Panc1 (cell line): ENCODE data around the gene SEC22A. TPM values are rescaled to one million over a fixed set of nuclear protein-coding genes. Genes with fewer than 3 reads are reported as not detected.

Source experiments
- ATAC-seq: fragments of 200-7000 bp; cut with Tn5 transposase; 2 replicates; pipeline ENCODE4 v1.9.1; 2020; ENCODE audit warnings: mild to moderate bottlenecking, moderate library complexity
- BruUV-seq: library from RNA; stranded (reverse); fragments of 400-500 nt; replicated peaks from 2 replicates; lab custom pipeline; 2021; lab: Mats Ljungman, UMichigan
- CTCF ChIA-PET: fragments of 300-600 bp; sonication (Branson Sonifier 250); formaldehyde crosslinking; loops from one replicate; lab custom pipeline; 2022; ENCODE audit warnings: antibody characterized with exemption; lab: Charles Lee
- POLR2A ChIA-PET: fragments of 300-600 bp; sonication (Branson Sonifier 250); formaldehyde crosslinking; loops from one replicate; lab custom pipeline; 2022; ENCODE audit warnings: antibody characterized with exemption; lab: Charles Lee
- DNase-seq: peaks from one replicate; pipeline ENCODE4 v3.0.0-alpha.2; 2010; ENCODE audit warnings: low read depth, low spot score
- H3K27ac ChIP-seq: 2 replicates; pipeline ENCODE4 v1.5.1; 2011; ENCODE audit warnings: mild to moderate bottlenecking, low read length, inconsistent platforms
- H3K27me3 ChIP-seq: fragments of 200-500 bp; sonication (Bioruptor generic); 2 replicates; pipeline ENCODE4 v1.6.0; 2014; ENCODE audit warnings: low read length, inconsistent platforms; ENCODE audit not compliant: control insufficient read depth, insufficient read depth
- H3K36me3 ChIP-seq: fragments of 200-500 bp; sonication (Bioruptor generic); 2 replicates; pipeline ENCODE4 v1.5.1; 2014; ENCODE audit warnings: inconsistent platforms, mild to moderate bottlenecking, low read length, moderate library complexity; ENCODE audit not compliant: control insufficient read depth, insufficient read depth
- H3K4me1 ChIP-seq: 2 replicates; pipeline ENCODE4 v1.5.1; 2011; ENCODE audit warnings: inconsistent platforms, mild to moderate bottlenecking, low read length, moderate library complexity; ENCODE audit not compliant: control insufficient read depth, insufficient read depth
- H3K4me3 ChIP-seq, 2 experiments: 2 replicates each; pipeline ENCODE4 v1.5.1; 2011 to 2012; ENCODE audit warnings: low read depth in 2 of 2, low read length in 2 of 2, mild to moderate bottlenecking in 2 of 2, inconsistent platforms in 1 of 2, moderate library complexity in 1 of 2
- H3K9me3 ChIP-seq: fragments of 200-500 bp; sonication (Bioruptor generic); 2 replicates; pipeline ENCODE4 v1.5.1; 2014; ENCODE audit warnings: low read depth, mild to moderate bottlenecking, inconsistent platforms, low read length, moderate library complexity; ENCODE audit not compliant: control insufficient read depth, insufficient read depth
- POLR2AphosphoS5 ChIP-seq: IDR thresholded peaks from 2 replicates; pipeline ENCODE4 v1.6.1; 2012; ENCODE audit warnings: mild to moderate bottlenecking, low read depth, low read length, moderate library complexity
- SIN3A ChIP-seq: IDR thresholded peaks from 2 replicates; pipeline ENCODE4 v1.6.1; 2012; ENCODE audit warnings: low read depth, mild to moderate bottlenecking, low read length, moderate library complexity, borderline replicate concordance; ENCODE audit not compliant: insufficient read depth
- TCF7L2 ChIP-seq: IDR thresholded peaks from 2 replicates; pipeline ENCODE4 v1.6.1; 2011; ENCODE audit warnings: mild to moderate bottlenecking, low read depth, low read length, inconsistent platforms
- in situ Hi-C: cut with HindIII; loops from 2 replicates; pipeline ENCODE4 v1.10.0; 2016; ENCODE audit warnings: low sequenced_read_pairs, low pct_unique_long_range_greater_than_20kb
- intact Hi-C: fragments of 100-400 bp; cut with micrococcal nuclease; formaldehyde crosslinking; loops from one replicate; pipeline ENCODE4 v1.10.0; 2022; ENCODE audit not compliant: unreplicated experiment
- total RNA-seq: library from RNA; stranded (reverse); gene quantifications from one replicate; pipeline ENCODE4 v1.2.1, GENCODE V29; 2021; ENCODE audit not compliant: unreplicated experiment
- TF ChIP-seq, protein P1 (sequence below), 2 experiments: IDR thresholded peaks; 2 replicates each; pipeline ENCODE4 v1.6.1; 2011 to 2012; ENCODE audit warnings: low read depth in 2 of 2, control low read depth in 1 of 2, low read length in 1 of 2, mild to moderate bottlenecking in 1 of 2, moderate library complexity in 1 of 2; ENCODE audit not compliant: insufficient read depth in 1 of 2
- TF ChIP-seq, protein P2 (sequence below): fragments of 450-650 bp; IDR thresholded peaks from 2 replicates; pipeline ENCODE4 v1.5.1; 2017; ENCODE audit warnings: mild to moderate bottlenecking

The SEC22A gene
- total RNA-seq, 1 experiment from 2014 or later, result 22.7 TPM

DNA sequence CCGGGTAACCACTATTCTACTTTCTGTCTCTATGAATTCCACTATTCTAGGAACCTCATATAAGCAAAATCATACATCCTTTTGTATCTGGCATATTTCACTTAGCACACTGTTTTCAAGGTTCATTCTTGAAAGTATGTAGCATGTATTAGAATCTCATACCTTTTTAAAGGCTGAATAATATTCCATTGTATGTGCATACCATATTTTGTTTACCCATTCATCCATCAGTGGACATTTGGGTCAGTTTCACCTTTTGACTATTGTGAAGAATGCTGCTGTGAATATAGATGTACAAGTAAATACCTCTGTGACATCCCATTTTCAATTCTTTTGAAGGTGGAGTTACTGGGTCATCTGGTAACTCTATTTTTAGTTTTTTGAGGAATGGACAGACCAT is 36.6 kb upstream of the SEC22A start:
- intact Hi-C loops (no loop called here), in situ Hi-C loops (no loop called here)
- ChIA-PET POLR2A (no interaction called here), CTCF (no interaction called here)
- DNase-seq (no peak), ATAC-seq (no peak)
- TF ChIP-seq POLR2AphosphoS5 (no peak), TCF7L2 (no peak), SIN3A (no peak)
- TF ChIP-seq, protein P1, sequence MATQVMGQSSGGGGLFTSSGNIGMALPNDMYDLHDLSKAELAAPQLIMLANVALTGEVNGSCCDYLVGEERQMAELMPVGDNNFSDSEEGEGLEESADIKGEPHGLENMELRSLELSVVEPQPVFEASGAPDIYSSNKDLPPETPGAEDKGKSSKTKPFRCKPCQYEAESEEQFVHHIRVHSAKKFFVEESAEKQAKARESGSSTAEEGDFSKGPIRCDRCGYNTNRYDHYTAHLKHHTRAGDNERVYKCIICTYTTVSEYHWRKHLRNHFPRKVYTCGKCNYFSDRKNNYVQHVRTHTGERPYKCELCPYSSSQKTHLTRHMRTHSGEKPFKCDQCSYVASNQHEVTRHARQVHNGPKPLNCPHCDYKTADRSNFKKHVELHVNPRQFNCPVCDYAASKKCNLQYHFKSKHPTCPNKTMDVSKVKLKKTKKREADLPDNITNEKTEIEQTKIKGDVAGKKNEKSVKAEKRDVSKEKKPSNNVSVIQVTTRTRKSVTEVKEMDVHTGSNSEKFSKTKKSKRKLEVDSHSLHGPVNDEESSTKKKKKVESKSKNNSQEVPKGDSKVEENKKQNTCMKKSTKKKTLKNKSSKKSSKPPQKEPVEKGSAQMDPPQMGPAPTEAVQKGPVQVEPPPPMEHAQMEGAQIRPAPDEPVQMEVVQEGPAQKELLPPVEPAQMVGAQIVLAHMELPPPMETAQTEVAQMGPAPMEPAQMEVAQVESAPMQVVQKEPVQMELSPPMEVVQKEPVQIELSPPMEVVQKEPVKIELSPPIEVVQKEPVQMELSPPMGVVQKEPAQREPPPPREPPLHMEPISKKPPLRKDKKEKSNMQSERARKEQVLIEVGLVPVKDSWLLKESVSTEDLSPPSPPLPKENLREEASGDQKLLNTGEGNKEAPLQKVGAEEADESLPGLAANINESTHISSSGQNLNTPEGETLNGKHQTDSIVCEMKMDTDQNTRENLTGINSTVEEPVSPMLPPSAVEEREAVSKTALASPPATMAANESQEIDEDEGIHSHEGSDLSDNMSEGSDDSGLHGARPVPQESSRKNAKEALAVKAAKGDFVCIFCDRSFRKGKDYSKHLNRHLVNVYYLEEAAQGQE (IDR thresholded peaks at IDR 0.05; ENCODE audit: insufficient read depth in 1 of 2, low read depth in 2 of 2, low read length in 1 of 2), result no peak
- TF ChIP-seq, protein P2, sequence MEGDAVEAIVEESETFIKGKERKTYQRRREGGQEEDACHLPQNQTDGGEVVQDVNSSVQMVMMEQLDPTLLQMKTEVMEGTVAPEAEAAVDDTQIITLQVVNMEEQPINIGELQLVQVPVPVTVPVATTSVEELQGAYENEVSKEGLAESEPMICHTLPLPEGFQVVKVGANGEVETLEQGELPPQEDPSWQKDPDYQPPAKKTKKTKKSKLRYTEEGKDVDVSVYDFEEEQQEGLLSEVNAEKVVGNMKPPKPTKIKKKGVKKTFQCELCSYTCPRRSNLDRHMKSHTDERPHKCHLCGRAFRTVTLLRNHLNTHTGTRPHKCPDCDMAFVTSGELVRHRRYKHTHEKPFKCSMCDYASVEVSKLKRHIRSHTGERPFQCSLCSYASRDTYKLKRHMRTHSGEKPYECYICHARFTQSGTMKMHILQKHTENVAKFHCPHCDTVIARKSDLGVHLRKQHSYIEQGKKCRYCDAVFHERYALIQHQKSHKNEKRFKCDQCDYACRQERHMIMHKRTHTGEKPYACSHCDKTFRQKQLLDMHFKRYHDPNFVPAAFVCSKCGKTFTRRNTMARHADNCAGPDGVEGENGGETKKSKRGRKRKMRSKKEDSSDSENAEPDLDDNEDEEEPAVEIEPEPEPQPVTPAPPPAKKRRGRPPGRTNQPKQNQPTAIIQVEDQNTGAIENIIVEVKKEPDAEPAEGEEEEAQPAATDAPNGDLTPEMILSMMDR, result no peak
- H3K4me1 ChIP-seq, result no peaks in the 10 kb centered on the region
- no TSS peak for BruUV-seq
- no peaks in the 10 kb centered on the region for H3K36me3 ChIP-seq
- H3K27me3 ChIP-seq, result no peaks in the 10 kb centered on the region
- no peaks in the 10 kb centered on the region for H3K9me3 ChIP-seq
- no peak overlapping the region for H3K4me3 ChIP-seq
- H3K27ac ChIP-seq, result no peak overlapping the region

DNA sequence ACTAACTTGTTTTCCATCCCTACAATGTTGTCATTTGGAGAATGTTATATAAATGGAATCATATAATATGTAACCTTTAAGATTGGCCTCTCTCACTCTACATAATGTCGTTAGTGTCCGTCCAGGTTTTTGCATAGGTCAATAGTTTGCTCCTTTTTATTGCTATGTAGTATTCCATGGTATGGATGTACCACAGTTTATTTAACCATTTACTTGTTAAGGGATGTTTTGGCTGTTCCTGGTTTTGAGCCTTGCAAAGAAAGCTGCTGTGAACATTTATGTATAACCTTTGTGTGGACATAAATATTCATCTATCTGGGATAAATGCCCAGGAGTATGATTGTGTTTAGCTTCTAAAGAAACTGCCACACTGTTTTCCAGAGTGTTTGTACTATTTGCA is 34.1 kb upstream of the SEC22A start:
- Histone ChIP-seq H3K9me3 (no peaks in the 10 kb centered on the region), H3K36me3 (no peaks in the 10 kb centered on the region), H3K27me3 (no peaks in the 10 kb centered on the region), H3K4me3 (no peak overlapping the region), H3K4me1 (no peaks in the 10 kb centered on the region), H3K27ac (no peak overlapping the region)
- CTCF ChIA-PET, result no interaction called here
- BruUV-seq, result no TSS peak
- in situ Hi-C loops (no loop called here), intact Hi-C loops (no loop called here)
- ATAC-seq (no peak), DNase-seq (no peak)
- POLR2A ChIA-PET, result no interaction called here
- TF ChIP-seq TCF7L2 (no peak), POLR2AphosphoS5 (no peak), SIN3A (no peak)
- TF ChIP-seq, protein P2, result no peak
- TF ChIP-seq, protein P1 (IDR thresholded peaks at IDR 0.05; ENCODE audit: insufficient read depth in 1 of 2, low read depth in 2 of 2, low read length in 1 of 2), result no peak
